ENCODE results near the gene CARMIL3. TPM values are rescaled to one million over a fixed set of nuclear protein-coding genes. Genes with fewer than 3 reads are reported as not detected.

Gene CARMIL3
- total and polyA plus RNA-seq, 2 of the 8 experiments (the other 6 are each of a cell fraction or from before 2014, with no cell fraction given) = 6.0 to 9.0 TPM

DNA sequence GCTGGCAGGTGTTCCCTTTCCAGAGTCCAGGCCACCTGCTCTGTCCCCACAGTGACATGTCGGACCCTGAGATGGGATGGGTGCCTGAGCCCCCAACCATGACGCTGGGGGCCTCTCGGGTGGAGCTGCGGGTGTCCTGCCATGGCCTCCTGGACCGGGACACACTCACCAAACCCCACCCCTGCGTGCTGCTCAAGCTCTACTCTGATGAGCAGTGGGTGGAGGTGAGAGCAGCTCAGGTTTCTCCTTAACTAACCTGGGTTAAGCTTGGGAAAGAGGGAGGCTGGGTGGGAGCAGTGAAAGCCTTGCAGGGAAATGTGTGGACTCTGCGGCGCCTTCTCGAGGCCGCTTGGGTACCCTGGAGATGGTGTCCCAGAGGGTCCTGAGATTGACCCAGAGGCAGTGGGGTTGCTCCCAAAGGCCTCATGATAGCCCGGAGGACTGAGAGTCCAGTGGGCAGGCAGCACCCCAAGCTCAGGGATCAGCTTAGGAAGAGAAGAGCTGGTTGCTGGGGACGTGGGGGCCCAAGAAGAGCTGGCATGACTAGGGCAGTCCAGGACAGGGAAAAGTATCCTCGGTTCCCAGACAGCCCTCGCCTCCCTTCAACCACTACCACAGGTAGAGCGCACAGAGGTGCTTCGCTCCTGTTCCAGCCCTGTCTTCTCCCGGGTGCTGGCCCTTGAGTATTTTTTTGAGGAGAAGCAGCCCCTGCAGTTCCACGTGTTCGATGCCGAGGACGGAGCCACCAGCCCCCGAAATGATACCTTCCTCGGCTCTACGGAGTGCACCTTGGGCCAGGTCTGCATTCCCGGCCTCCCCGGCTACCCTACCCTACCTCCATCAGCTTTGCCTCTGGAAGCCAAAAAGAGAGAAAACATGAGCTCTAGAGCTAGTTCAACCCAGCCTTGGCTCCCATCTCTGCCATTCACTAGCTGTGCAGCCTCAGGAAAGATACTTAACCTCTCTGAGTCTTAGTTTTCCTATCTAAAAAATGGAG, 21.4 kb downstream of the CARMIL3 start (continued):
- TF ChIP-seq, protein P1, sequence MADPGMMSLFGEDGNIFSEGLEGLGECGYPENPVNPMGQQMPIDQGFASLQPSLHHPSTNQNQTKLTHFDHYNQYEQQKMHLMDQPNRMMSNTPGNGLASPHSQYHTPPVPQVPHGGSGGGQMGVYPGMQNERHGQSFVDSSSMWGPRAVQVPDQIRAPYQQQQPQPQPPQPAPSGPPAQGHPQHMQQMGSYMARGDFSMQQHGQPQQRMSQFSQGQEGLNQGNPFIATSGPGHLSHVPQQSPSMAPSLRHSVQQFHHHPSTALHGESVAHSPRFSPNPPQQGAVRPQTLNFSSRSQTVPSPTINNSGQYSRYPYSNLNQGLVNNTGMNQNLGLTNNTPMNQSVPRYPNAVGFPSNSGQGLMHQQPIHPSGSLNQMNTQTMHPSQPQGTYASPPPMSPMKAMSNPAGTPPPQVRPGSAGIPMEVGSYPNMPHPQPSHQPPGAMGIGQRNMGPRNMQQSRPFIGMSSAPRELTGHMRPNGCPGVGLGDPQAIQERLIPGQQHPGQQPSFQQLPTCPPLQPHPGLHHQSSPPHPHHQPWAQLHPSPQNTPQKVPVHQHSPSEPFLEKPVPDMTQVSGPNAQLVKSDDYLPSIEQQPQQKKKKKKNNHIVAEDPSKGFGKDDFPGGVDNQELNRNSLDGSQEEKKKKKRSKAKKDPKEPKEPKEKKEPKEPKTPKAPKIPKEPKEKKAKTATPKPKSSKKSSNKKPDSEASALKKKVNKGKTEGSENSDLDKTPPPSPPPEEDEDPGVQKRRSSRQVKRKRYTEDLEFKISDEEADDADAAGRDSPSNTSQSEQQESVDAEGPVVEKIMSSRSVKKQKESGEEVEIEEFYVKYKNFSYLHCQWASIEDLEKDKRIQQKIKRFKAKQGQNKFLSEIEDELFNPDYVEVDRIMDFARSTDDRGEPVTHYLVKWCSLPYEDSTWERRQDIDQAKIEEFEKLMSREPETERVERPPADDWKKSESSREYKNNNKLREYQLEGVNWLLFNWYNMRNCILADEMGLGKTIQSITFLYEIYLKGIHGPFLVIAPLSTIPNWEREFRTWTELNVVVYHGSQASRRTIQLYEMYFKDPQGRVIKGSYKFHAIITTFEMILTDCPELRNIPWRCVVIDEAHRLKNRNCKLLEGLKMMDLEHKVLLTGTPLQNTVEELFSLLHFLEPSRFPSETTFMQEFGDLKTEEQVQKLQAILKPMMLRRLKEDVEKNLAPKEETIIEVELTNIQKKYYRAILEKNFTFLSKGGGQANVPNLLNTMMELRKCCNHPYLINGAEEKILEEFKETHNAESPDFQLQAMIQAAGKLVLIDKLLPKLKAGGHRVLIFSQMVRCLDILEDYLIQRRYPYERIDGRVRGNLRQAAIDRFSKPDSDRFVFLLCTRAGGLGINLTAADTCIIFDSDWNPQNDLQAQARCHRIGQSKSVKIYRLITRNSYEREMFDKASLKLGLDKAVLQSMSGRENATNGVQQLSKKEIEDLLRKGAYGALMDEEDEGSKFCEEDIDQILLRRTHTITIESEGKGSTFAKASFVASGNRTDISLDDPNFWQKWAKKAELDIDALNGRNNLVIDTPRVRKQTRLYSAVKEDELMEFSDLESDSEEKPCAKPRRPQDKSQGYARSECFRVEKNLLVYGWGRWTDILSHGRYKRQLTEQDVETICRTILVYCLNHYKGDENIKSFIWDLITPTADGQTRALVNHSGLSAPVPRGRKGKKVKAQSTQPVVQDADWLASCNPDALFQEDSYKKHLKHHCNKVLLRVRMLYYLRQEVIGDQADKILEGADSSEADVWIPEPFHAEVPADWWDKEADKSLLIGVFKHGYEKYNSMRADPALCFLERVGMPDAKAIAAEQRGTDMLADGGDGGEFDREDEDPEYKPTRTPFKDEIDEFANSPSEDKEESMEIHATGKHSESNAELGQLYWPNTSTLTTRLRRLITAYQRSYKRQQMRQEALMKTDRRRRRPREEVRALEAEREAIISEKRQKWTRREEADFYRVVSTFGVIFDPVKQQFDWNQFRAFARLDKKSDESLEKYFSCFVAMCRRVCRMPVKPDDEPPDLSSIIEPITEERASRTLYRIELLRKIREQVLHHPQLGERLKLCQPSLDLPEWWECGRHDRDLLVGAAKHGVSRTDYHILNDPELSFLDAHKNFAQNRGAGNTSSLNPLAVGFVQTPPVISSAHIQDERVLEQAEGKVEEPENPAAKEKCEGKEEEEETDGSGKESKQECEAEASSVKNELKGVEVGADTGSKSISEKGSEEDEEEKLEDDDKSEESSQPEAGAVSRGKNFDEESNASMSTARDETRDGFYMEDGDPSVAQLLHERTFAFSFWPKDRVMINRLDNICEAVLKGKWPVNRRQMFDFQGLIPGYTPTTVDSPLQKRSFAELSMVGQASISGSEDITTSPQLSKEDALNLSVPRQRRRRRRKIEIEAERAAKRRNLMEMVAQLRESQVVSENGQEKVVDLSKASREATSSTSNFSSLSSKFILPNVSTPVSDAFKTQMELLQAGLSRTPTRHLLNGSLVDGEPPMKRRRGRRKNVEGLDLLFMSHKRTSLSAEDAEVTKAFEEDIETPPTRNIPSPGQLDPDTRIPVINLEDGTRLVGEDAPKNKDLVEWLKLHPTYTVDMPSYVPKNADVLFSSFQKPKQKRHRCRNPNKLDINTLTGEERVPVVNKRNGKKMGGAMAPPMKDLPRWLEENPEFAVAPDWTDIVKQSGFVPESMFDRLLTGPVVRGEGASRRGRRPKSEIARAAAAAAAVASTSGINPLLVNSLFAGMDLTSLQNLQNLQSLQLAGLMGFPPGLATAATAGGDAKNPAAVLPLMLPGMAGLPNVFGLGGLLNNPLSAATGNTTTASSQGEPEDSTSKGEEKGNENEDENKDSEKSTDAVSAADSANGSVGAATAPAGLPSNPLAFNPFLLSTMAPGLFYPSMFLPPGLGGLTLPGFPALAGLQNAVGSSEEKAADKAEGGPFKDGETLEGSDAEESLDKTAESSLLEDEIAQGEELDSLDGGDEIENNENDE (IDR thresholded peaks at IDR 0.05; ENCODE audit: insufficient replicate concordance, low read length) = no peak
- TF ChIP-seq, protein P2, sequence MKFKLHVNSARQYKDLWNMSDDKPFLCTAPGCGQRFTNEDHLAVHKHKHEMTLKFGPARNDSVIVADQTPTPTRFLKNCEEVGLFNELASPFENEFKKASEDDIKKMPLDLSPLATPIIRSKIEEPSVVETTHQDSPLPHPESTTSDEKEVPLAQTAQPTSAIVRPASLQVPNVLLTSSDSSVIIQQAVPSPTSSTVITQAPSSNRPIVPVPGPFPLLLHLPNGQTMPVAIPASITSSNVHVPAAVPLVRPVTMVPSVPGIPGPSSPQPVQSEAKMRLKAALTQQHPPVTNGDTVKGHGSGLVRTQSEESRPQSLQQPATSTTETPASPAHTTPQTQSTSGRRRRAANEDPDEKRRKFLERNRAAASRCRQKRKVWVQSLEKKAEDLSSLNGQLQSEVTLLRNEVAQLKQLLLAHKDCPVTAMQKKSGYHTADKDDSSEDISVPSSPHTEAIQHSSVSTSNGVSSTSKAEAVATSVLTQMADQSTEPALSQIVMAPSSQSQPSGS (IDR thresholded peaks at IDR 0.05; ENCODE audit: low read length) = no peak
- TF ChIP-seq GABPA (IDR thresholded peaks at IDR 0.05; ENCODE audit: borderline replicate concordance, insufficient read depth, low read length) (no peak), POLR2A (IDR thresholded peaks at IDR 0.05; ENCODE audit: control extremely low read depth in 1 of 2, low read depth in 2 of 2, low read length in 2 of 2) (no peak), EP300 (IDR thresholded peaks at IDR 0.05; ENCODE audit: borderline replicate concordance in 1 of 2, low read depth in 2 of 2, low read length in 2 of 2) (no peak), KDM4A (IDR thresholded peaks at IDR 0.05; ENCODE audit: low read depth, low read length, severe bottlenecking) (no peak), GTF2F1 (IDR thresholded peaks at IDR 0.05; ENCODE audit: borderline replicate concordance, low read depth, low read length) (no peak)

Measured in H1 (cell line).